ENCODE results near the gene DENND4C. TPM values are rescaled to one million over a fixed set of nuclear protein-coding genes. Genes with fewer than 3 reads are reported as not detected.
"Not testable (repeated sequence)": the region's sequence is repeated elsewhere in the genome, so short reads cannot be mapped to it uniquely, and the experiment has no call there.

The DENND4C gene
- total RNA-seq, 3 donors from 2014 or later, result 54.7 to 93.0 (median 72.3) TPM

DNA sequence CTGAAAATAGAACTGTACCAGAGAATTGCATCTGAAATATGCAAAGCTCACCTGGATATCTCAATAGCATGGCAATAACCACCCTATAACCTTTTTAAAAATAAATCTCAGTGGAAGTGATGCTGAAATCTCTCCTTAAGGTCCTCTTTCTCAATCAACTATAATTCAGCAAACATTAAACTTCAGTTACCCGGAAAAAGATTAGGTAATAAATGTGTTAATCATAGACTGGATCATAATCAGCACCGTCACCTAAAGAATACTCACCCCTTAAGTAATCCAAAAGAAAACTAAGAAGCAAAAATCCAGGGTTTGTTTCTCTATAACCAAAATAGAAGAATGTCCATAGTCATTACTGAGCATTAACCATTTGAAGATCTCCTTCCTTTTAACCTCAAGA, 44.3 kb upstream of the DENND4C start:
- TF ChIP-seq, protein P1, sequence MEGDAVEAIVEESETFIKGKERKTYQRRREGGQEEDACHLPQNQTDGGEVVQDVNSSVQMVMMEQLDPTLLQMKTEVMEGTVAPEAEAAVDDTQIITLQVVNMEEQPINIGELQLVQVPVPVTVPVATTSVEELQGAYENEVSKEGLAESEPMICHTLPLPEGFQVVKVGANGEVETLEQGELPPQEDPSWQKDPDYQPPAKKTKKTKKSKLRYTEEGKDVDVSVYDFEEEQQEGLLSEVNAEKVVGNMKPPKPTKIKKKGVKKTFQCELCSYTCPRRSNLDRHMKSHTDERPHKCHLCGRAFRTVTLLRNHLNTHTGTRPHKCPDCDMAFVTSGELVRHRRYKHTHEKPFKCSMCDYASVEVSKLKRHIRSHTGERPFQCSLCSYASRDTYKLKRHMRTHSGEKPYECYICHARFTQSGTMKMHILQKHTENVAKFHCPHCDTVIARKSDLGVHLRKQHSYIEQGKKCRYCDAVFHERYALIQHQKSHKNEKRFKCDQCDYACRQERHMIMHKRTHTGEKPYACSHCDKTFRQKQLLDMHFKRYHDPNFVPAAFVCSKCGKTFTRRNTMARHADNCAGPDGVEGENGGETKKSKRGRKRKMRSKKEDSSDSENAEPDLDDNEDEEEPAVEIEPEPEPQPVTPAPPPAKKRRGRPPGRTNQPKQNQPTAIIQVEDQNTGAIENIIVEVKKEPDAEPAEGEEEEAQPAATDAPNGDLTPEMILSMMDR (IDR thresholded peaks at IDR 0.05), result no peak
- no peak overlapping the region for H3K4me3 ChIP-seq
- intact Hi-C loops (cut with DNase I, micrococcal nuclease), result no loop called here
- no peaks in the 10 kb centered on the region for H3K36me3 ChIP-seq (ENCODE audit: low read depth)
- no peak for ATAC-seq
- no peaks in the 10 kb centered on the region for H3K9me3 ChIP-seq
- H3K4me1 ChIP-seq (ENCODE audit: low read depth), result peaks cover 14% of the 10 kb centered on the region
- DNase-seq, result no peak

DNA sequence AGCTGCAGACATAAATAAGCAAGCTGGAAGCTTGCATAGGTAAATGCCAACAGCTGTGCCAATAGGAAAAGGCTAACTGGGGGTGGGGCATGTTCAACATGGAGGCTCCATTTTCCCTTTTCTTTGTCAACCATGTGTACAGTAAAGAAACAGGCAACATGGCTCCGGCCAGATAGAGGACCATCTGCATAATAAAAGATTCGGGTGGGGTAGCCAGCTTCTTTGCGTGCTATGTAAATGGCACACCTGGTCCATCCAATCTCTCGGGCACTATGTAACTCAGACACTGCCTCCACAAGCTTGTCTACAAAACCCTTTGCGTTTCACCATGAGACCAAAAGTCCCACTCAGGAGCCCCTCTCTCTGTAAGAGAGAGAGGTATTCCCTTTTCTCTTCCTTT, 41.7 kb upstream of the DENND4C start:
- intact Hi-C loops (cut with DNase I, micrococcal nuclease), result no loop called here
- Histone ChIP-seq H3K36me3 (ENCODE audit: low read depth) (no peaks in the 10 kb centered on the region), H3K9me3 (no peaks in the 10 kb centered on the region), H3K4me1 (ENCODE audit: low read depth) (peaks cover 5% of the 10 kb centered on the region), H3K4me3 (no peak overlapping the region)
- ATAC-seq (no peak), DNase-seq (no peak)
- TF ChIP-seq, protein P1 (IDR thresholded peaks at IDR 0.05), result no peak

DNA sequence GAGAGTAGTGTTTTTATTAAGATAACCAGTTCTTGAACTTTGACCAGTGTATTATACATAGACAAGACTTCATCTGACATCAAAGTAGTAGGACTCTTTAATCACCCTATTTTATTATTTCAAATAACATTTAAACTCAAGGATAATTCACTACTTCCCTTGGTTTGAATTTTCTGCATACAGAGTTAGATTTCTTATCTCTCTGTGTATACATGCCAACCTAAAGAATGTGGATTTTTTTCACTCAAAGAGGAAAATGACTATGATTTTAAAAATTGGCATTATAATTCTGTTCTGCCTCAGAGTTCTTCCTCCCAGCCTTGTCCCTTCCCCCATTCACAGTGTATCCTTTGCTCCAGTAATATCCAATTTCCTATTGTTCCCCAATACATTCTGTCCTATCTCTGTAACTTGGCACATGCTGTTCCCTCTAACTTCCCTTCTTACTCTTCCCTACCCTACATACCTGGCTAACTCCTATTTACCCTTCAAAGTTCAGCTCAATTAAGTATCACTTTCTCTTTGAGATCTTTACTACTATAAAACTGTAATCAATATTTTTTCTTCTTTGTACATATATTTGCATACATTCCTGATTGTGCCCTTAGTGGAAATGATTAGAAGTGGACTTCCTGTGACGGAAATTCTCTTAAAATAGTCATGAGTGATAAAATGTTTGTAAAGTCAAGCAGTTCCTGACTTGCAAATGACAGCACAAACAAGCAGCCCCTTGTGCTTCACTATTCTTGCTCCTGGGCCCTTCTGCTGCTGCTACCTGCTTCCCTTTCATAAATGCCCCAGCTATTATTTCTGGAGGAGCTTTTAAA, 38.1 kb upstream of the DENND4C start:
- Histone ChIP-seq H3K36me3 (ENCODE audit: low read depth) (no peaks in the 10 kb centered on the region), H3K4me1 (ENCODE audit: low read depth) (no peaks in the 10 kb centered on the region), H3K9me3 (no peaks in the 10 kb centered on the region), H3K4me3 (no peak overlapping the region)
- TF ChIP-seq, protein P1 (IDR thresholded peaks at IDR 0.05), result no peak
- intact Hi-C loops (cut with DNase I, micrococcal nuclease), result no loop called here
- peak; percentile 38 for ATAC-seq
- no peak for DNase-seq

DNA sequence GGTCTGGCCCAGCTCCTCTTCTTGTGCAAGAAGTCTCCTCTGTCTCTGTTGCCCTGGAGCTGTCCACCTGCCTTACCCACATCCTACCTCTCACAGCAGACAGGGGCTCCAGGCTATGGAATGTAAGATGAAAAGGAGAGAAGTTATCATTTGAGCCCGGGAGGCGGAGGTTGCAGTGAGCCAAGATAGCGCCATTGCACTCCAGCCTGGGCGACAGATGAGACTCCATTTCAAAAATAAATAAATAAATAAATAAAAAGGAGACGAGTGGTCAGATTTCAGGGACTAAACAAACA, 37.5 kb upstream of the DENND4C start:
- H3K4me1 ChIP-seq (ENCODE audit: low read depth), result no peaks in the 10 kb centered on the region
- ATAC-seq (no peak), DNase-seq (no peak)
- no peaks in the 10 kb centered on the region for H3K9me3 ChIP-seq
- intact Hi-C loops (cut with DNase I, micrococcal nuclease), result no loop called here
- H3K36me3 ChIP-seq (ENCODE audit: low read depth), result no peaks in the 10 kb centered on the region
- TF ChIP-seq, protein P1 (IDR thresholded peaks at IDR 0.05), result no peak
- H3K4me3 ChIP-seq, result no peak overlapping the region

DNA sequence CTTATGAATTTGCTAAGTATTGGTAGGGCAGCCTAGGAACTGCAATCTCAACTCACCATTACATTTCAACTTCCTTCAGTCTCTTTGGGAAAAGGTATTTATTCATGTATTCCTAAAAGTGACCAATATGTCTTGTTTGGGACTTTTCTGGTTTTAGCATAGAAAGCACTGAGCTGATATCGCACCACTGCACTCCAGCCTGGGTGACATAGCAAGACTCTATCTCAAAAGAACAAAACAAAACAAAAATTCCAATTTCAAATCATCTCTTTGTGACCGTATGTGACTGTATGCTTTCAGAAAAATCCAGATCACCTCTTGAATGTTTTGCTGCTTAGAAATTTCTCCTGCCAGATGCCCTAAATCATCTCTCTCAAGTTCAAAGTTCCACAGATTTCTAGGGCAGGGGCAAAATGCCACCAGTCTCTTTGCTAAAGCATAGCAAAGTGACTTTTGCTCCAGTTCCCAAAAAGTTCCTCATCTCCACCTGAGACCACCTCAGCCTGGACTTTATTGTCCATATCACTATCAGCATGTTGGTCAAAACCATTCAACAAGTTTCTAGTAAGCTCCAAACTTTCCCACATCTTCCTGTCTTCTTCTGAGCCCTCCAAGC, 37.0 kb upstream of the DENND4C start:
- ATAC-seq; DNase-seq; H3K4me3 ChIP-seq; H3K36me3 ChIP-seq (ENCODE audit: low read depth); H3K4me1 ChIP-seq (ENCODE audit: low read depth); intact Hi-C loops (cut with DNase I, micrococcal nuclease); H3K9me3 ChIP-seq: not testable (repeated sequence)

DNA sequence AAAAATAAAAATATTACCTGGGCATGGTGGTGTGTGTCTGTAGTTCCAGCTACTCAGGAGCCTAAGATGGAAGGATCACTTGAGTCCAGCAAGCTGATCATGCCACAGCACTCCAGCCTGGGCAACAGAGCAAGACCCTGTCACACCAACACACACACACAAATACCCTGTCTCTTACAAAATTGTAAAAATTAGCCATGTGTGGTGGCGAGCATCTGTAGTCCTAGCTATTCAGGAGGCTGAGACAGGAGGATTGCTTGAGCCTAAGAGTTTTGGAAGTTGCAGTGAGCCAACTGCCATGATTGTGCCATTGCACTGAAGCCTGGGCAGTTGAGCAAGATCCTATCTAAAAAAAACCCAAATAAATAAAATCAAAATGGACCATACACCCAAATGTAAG, 32.1 kb upstream of the DENND4C start:
- no peaks in the 10 kb centered on the region for H3K9me3 ChIP-seq
- H3K36me3 ChIP-seq (ENCODE audit: low read depth), result no peaks in the 10 kb centered on the region
- intact Hi-C loops (cut with DNase I, micrococcal nuclease), result no loop called here
- peaks cover 12% of the 10 kb centered on the region for H3K4me1 ChIP-seq (ENCODE audit: low read depth)
- no peak overlapping the region for H3K4me3 ChIP-seq
- no peak for ATAC-seq
- no peak for DNase-seq
- TF ChIP-seq, protein P1 (IDR thresholded peaks at IDR 0.05), result no peak

Measured in mucosa of descending colon (tissue), 3 donors.